A673 (cell line): ENCODE data around the gene MZB1.

Experiments
- CTCF ChIP-seq: fragments of 300-800, 200-600 bp; sonication (generic); conservative IDR thresholded peaks from 2 replicates; pipeline ENCODE4 v1.5.1; 2017; ENCODE audit warnings: low read depth, mild to moderate bottlenecking, antibody characterized with exemption, low read length, moderate library complexity, mixed read lengths
- EZH2 ChIP-seq: fragments of 200-600 bp; sonication (generic); IDR thresholded peaks from 2 replicates; pipeline ENCODE4 v1.6.1; 2017; ENCODE audit warnings: borderline replicate concordance, low read depth, mild to moderate bottlenecking, mixed read lengths, antibody characterized with exemption, low read length; ENCODE audit not compliant: poor library complexity, severe bottlenecking

- TF ChIP-seq EZH2 (no peak), CTCF (no peak)
Measured at GRCh38 chr5:139414581-139415130, 24.9 kb upstream of the MZB1 start.
